Colonic mucosa (tissue), 4 donors: ENCODE results near the gene SPATA13. TPM values are rescaled to one million over a fixed set of nuclear protein-coding genes. Genes with fewer than 3 reads are reported as not detected.

Experiments
- DNase-seq: peaks from one replicate; pipeline ENCODE4 v3.0.0-alpha.2; 2020
- H3K27ac ChIP-seq: fragments of 200-600 bp; one replicate; pipeline ENCODE4 v1.8.0; 2021
- H3K27me3 ChIP-seq: fragments of 200-600 bp; one replicate; pipeline ENCODE4 v1.8.0; 2021
- H3K36me3 ChIP-seq: fragments of 200-600 bp; one replicate; pipeline ENCODE4 v1.8.0; 2021
- H3K4me1 ChIP-seq: fragments of 200-600 bp; one replicate; pipeline ENCODE4 v1.8.0; 2021; ENCODE audit warnings: mild to moderate bottlenecking
- H3K4me3 ChIP-seq: fragments of 200-600 bp; one replicate; pipeline ENCODE4 v1.8.0; 2021
- H3K9ac ChIP-seq, 2 donors: one replicate each; pipeline ENCODE4 v1.7.0; 2013; ENCODE audit warnings: control low read depth in 2 of 2, low read depth in 2 of 2, low read length in 2 of 2
- H3K9me3 ChIP-seq: fragments of 200-600 bp; one replicate; pipeline ENCODE4 v1.8.0; 2021
- intact Hi-C: fragments of 100-400 bp; cut with DNase I; formaldehyde crosslinking; loops from one replicate; pipeline ENCODE4 v1.14.1; 2022
- total RNA-seq, 2 donors: library from RNA; stranded (reverse); fragmentation: NEBNext Ultra II Directional in 1 of 2; extraction: Animal tissue kit (Norgen Biotek cat#: 25700) in 1 of 2; gene quantifications; one replicate each; pipeline ENCODE4 v1.2.1, GENCODE V29; 2021
- TF ChIP-seq, protein P1 (sequence below): fragments of 200-600 bp; IDR thresholded peaks from one replicate; pipeline ENCODE4 v1.8.0; 2022; ENCODE audit warnings: antibody characterized with exemption, mild to moderate bottlenecking
- donor health status: healthy.
- donor health status: DM: no; HTN: no; CAD: no.
- donor health status: DM: no; HTN: no; CAD: no.

The SPATA13 gene
- total RNA-seq, 2 donors from 2014 or later = 41.5 to 43.8 TPM

DNA sequence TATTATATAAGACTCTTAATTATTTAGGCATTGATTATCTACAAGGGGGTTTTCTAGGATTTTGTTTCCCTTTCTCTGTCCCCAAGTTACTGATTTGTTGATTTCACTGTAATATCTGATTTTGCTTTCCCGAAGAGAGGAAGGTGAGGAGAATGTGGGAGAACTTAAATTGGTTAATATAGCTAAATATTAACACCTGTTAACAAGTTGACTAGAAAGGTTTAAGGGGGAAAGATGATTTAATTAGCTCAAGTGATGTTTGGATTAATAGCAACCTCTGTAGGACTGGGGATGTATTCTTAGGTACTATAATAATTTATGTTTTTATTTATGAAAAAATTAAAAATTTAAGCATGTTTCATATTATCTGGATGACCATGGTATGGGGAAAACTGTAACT is 35.1 kb downstream of the SPATA13 start:
- Histone ChIP-seq H3K27ac (no peak overlapping the region), H3K9me3 (no peaks in the 10 kb centered on the region), H3K4me3 (no peak overlapping the region), H3K36me3 (no peaks in the 10 kb centered on the region), H3K4me1 (no peaks in the 10 kb centered on the region), H3K27me3 (no peaks in the 10 kb centered on the region), H3K9ac (no peak overlapping the region)
- TF ChIP-seq, protein P1, sequence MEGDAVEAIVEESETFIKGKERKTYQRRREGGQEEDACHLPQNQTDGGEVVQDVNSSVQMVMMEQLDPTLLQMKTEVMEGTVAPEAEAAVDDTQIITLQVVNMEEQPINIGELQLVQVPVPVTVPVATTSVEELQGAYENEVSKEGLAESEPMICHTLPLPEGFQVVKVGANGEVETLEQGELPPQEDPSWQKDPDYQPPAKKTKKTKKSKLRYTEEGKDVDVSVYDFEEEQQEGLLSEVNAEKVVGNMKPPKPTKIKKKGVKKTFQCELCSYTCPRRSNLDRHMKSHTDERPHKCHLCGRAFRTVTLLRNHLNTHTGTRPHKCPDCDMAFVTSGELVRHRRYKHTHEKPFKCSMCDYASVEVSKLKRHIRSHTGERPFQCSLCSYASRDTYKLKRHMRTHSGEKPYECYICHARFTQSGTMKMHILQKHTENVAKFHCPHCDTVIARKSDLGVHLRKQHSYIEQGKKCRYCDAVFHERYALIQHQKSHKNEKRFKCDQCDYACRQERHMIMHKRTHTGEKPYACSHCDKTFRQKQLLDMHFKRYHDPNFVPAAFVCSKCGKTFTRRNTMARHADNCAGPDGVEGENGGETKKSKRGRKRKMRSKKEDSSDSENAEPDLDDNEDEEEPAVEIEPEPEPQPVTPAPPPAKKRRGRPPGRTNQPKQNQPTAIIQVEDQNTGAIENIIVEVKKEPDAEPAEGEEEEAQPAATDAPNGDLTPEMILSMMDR = no peak
- no peak for DNase-seq
- intact Hi-C loops = no loop called here

DNA sequence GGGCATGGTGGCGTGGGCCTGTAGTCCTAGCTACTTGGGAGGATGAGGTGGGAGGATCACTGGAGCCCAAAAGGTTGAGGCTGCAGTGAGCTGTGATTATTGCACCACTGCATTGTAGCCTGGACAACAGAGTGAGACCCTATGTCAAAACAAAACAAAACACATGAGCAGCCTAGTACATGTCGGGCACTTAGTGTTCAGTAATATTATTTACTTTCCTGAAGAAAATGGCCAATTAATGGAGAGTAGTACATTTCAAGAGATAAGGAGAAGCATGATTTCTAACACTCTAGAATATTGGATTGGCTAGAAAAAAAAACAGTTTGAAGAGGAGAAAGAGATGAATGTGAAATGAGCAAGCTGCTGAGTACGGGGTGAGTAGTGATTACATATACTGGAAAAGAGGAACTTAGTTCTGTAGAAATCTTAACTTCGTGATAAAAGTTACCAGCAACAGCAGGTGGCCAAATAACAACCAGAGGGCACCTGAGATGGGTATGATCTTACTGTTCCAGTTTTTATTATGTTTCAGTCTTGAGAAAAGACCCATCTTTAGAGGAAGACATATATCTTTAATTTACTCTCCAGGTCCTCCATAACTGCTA is 36.2 kb downstream of the SPATA13 start:
- Histone ChIP-seq H3K9ac (no peak overlapping the region), H3K9me3 (no peaks in the 10 kb centered on the region), H3K4me1 (no peaks in the 10 kb centered on the region), H3K27ac (no peak overlapping the region), H3K4me3 (no peak overlapping the region), H3K36me3 (no peaks in the 10 kb centered on the region), H3K27me3 (no peaks in the 10 kb centered on the region)
- TF ChIP-seq, protein P1 = no peak
- intact Hi-C loops = no loop called here
- no peak for DNase-seq

- DNase-seq = no peak
- no peak overlapping the region for H3K27ac ChIP-seq
These were observed 38.5 kb downstream of the SPATA13 start for GRCh38 chr13:24199016-24199415.

GRCh38 chr13:24202215-24202614 is 41.7 kb downstream of the SPATA13 start:
- intact Hi-C loops = no loop called here
- DNase-seq = peak; percentile 57
- Histone ChIP-seq H3K27ac (no peak overlapping the region), H3K36me3 (no peaks in the 10 kb centered on the region), H3K27me3 (no peaks in the 10 kb centered on the region), H3K4me3 (no peak overlapping the region), H3K9me3 (no peaks in the 10 kb centered on the region), H3K4me1 (no peaks in the 10 kb centered on the region), H3K9ac (no peak overlapping the region)
- TF ChIP-seq, protein P1 = no peak

More at GRCh38 chr13:24199016-24199415, 38.5 kb downstream of the SPATA13 start:
- Histone ChIP-seq H3K9me3 (no peaks in the 10 kb centered on the region), H3K36me3 (no peaks in the 10 kb centered on the region), H3K4me1 (no peaks in the 10 kb centered on the region), H3K9ac (no peak overlapping the region), H3K4me3 (no peak overlapping the region), H3K27me3 (no peaks in the 10 kb centered on the region)
- TF ChIP-seq, protein P1 = no peak
- intact Hi-C loops = no loop called here

DNA sequence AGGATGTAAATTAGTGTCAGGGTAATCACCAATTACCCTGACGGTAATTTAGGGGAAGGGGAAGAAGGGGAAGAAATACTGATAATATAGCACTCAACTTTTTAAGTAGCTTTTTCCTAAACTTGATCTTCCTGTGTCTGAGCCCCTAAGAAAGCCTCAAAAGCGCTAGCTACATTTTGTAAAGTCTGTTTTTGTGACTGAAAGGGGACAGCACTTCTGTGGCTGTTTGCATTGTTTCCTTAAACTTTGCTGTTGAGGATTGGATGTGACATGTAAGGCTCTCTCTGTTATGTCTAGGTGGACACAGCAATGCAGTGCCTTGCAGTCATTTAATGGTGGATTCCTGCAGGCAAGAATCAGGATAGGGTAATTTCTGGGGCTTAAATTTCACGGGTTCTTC is 42.8 kb downstream of the SPATA13 start:
- Histone ChIP-seq H3K4me1 (no peaks in the 10 kb centered on the region), H3K9ac (no peak overlapping the region), H3K27ac (no peak overlapping the region)

More for the DNA sequence above, 42.8 kb downstream of the SPATA13 start:
- no peak for DNase-seq
- no peaks in the 10 kb centered on the region for H3K9me3 ChIP-seq
- TF ChIP-seq, protein P1 = no peak
- intact Hi-C loops = no loop called here
- no peaks in the 10 kb centered on the region for H3K27me3 ChIP-seq
- no peaks in the 10 kb centered on the region for H3K36me3 ChIP-seq
- no peak overlapping the region for H3K4me3 ChIP-seq
